HG03342 (cell line): Measurements from ENCODE around the gene FAM174B.

ENCODE experiments used
- ATAC-seq: cut with Tn5 transposase; IDR thresholded peaks from one replicate; pipeline ENCODE4 v1.9.1; 2021; ENCODE audit warnings: mild to moderate bottlenecking, moderate library complexity; ENCODE audit not compliant: unreplicated experiment

Gene FAM174B

GRCh38 chr15:92574566-92574965 lies 81.0 kb downstream of the FAM174B start:
- no peak for ATAC-seq

GRCh38 chr15:92574161-92574560 lies 81.4 kb downstream of the FAM174B start:
- ATAC-seq = no peak

- ATAC-seq = no peak
Measured at GRCh38 chr15:92571824-92572223, 83.8 kb downstream of the FAM174B start.

DNA sequence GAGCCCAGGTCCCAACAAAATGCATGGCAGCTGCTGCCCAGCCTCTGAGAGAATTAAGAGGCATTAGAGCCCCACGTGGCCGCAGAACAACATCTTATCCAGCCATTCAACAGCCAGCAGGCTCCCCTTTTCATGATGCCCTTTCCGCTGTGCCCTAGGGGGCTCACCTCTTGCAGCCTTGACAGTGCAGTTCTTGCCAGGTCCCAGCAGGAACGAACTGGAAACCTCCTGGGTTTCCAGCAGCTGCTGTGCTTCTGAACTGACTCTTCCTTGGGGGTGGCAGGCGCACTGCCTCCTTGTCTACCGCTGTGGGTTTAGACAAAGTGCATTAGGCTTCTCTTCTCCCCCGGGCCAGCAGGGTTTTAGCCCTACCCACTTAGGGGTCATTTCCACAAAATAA lies 85.2 kb downstream of the FAM174B start:
- no peak for ATAC-seq

DNA sequence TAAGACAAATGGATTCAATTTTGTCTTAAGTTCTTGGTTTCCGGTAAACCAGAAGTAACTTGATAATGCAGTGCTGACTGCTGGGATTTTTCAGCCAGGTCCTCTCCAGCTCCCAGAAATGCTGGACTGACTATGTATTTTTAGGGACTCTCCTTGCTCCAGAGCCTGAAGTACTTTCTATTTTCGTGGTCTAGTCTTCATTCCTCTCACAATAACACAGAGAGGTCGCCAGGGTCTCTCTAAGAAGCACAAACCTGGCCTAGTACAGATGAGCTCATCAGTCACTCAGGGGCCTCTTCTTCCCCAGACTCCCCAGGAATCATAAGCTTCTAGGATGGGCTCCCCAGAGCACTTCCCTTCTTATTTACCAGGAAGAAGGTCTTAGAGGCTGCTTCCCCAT lies 85.8 kb downstream of the FAM174B start:
- no peak for ATAC-seq
